ENCODE measurements around the gene TNS4.

The TNS4 gene

DNA sequence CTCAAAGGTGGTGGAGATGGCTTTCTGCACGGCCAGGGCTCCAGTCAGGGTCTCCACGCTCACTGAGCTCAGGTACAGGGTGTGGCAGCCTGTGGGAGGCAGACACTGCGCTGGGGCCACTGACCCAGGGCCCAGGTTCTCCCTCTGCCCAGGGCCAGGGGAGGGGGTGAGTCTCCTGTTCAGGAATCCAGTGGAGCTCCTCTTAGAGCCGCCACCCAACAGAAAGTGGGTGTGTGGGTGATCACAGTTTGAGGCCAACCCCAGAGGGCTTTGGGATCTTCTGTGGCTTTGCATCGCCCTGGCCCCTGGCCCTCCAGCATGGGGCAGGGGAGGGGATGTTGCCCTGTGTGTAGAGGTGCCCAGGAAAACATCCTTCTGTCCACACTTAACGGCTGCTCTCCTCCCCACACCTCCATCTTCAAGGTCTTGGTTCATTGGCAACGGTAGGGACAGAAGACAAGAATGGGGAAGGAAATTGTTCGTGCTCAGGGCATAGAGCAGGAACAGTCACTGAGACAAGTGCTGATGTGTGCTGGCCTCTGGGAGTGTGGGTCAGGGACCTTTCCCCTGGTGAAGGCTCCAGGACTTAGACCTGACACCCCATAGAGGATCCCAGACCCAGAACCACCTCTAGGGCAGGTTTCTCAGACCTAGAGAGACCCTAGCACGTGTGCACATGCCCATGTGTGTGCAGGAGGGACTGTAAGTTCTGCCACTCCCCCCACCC is 21.5 kb downstream of the TNS4 start:
- H3K4me3 ChIP-seq (ENCODE audit: extremely low read depth, insufficient read depth, low read length, poor library complexity, severe bottlenecking), result no peak overlapping the region
- 77 to 90% methylated on average over 4 to 5 of the region's 9 CpGs for WGBS, 2 experiments (ENCODE audit: insufficient coverage in 2 of 2)
- no peaks in the 10 kb centered on the region for H3K36me3 ChIP-seq (ENCODE audit: control insufficient read depth, insufficient read depth, low read length)
- no peak overlapping the region for H3K27ac ChIP-seq (ENCODE audit: low read depth, low read length, severe bottlenecking)
- peaks cover 21% of the 10 kb centered on the region for H3K4me1 ChIP-seq (ENCODE audit: control insufficient read depth, insufficient read depth, low read length, poor library complexity, severe bottlenecking)
- H3K9me3 ChIP-seq (ENCODE audit: control insufficient read depth, low read length), result no peaks in the 10 kb centered on the region

DNA sequence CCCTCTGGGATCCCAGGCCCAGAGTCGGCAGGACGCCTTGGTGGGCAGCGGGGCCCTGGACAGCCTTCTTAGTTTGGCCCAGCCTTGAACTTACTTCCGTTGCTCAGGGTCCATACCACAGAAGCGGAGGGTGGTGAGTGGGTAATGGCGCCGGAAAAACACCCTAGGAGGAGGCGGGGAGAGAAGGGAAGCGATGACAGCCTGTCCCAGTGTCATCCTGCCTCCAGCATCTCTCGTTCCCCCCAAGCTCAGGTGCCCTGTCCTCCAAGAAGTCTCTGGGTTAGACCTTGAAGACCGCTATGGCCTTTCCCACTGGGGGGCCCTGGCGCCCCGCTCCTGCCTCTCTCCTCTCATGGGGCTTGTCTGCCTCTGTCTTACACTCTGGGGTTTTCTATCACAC is 22.9 kb downstream of the TNS4 start:
- Histone ChIP-seq H3K4me1 (ENCODE audit: control insufficient read depth, insufficient read depth, low read length, poor library complexity, severe bottlenecking) (peaks cover 11% of the 10 kb centered on the region), H3K9me3 (ENCODE audit: control insufficient read depth, low read length) (no peaks in the 10 kb centered on the region), H3K4me3 (ENCODE audit: extremely low read depth, insufficient read depth, low read length, poor library complexity, severe bottlenecking) (no peak overlapping the region), H3K27ac (ENCODE audit: low read depth, low read length, severe bottlenecking) (no peak overlapping the region), H3K36me3 (ENCODE audit: control insufficient read depth, insufficient read depth, low read length) (no peaks in the 10 kb centered on the region)
- WGBS, 2 experiments (ENCODE audit: insufficient coverage in 2 of 2), result 84 to 91% methylated on average over 12 of the region's 13 CpGs

DNA sequence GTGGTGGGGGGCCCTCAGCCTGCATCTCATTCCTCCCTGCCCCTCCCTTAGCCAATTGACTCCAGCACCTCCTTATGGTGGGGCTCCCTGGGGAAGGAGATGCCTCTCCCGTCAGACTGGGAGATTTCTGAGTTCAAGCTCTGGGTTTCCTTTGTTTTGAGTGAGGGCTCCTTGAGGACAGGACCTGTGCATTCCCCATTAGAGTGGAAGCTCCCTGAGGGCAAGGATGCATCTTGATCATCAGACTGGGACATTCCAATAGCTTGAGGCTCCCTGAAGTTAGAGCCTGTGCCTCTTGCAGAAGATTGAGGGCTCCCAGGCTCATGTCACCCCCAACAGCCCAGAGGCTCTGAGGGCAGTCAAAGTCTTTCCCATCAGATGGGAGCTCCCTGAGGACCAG is 23.6 kb downstream of the TNS4 start:
- Histone ChIP-seq H3K9me3 (ENCODE audit: control insufficient read depth, low read length) (no peaks in the 10 kb centered on the region), H3K4me3 (ENCODE audit: extremely low read depth, insufficient read depth, low read length, poor library complexity, severe bottlenecking) (no peak overlapping the region), H3K36me3 (ENCODE audit: control insufficient read depth, insufficient read depth, low read length) (no peaks in the 10 kb centered on the region), H3K4me1 (ENCODE audit: control insufficient read depth, insufficient read depth, low read length, poor library complexity, severe bottlenecking) (peaks cover 6% of the 10 kb centered on the region), H3K27ac (ENCODE audit: low read depth, low read length, severe bottlenecking) (no peak overlapping the region)
- 80 to 100% methylated on average over 1 of the region's 1 CpG for WGBS, 2 experiments (ENCODE audit: insufficient coverage in 2 of 2)

DNA sequence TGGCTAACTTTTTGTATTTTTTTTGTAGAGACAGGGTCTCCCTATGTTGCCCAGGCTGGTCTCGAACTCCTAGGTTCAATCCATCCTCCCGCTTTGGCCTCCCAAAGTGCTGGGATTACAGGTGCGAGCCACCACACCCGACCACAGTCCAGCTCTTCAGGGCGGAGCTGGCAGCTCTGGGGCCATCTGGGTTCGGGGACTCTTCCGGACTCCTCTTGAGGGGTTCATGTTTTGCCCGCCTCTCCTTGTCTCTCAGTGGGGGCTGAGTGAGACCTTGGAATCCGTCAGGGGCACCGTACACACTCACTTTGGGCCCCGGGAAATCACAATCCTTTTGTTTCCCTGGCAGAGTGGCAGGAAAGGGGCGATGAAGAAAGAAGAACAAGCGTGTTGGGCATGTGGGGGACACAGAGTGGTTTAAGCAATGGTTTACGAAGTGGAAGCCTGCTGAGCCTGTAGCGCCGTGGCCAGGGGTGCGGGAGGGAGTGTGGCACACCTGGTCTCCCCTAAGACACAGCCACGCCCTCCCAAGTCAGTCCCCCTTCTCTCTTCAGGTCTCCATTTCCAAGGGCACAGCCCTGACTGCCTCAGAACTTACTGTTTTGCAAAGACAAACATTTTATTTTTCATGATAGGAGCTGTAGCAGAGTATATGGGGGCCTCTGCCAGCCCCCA is 26.1 kb downstream of the TNS4 start:
- Histone ChIP-seq H3K4me3 (ENCODE audit: extremely low read depth, insufficient read depth, low read length, poor library complexity, severe bottlenecking) (no peak overlapping the region), H3K4me1 (ENCODE audit: control insufficient read depth, insufficient read depth, low read length, poor library complexity, severe bottlenecking) (peaks cover 19% of the 10 kb centered on the region), H3K9me3 (ENCODE audit: control insufficient read depth, low read length) (peaks cover 6% of the 10 kb centered on the region), H3K27ac (ENCODE audit: low read depth, low read length, severe bottlenecking) (peak overlapping the region; percentile 45), H3K36me3 (ENCODE audit: control insufficient read depth, insufficient read depth, low read length) (no peaks in the 10 kb centered on the region)
- 93 to 95% methylated on average over 15 to 18 of the region's 18 CpGs for WGBS, 2 experiments (ENCODE audit: insufficient coverage in 2 of 2)

DNA sequence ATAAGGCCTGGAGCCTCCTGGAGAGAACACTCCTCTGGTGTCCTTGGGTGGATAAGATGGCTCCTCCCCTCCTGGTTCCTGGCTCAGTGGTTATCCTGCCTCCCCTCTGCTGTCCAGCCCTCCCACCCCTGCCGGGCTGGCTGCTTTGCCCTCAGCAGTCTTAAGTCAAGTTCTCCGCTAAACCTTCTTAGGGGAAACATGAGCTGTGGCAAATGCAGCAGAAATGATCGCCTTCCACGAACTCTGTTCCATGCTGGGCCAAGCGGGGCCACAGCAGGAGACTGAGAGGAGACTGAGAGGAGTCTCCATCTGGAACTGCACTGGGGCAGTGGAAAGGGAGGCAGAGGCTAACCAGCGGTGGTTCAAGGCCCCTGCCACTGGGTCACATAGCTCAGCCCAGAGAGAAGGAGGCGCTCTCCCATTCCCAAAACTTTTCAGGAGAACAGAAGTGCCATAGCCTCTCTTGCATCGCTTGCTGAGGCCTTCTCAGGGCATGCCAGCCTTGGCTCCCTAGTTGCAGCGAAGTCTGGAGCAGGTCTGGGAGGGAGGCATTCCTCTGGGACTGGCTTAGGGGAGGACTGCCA is 26.9 kb downstream of the TNS4 start:
- Histone ChIP-seq H3K27ac (ENCODE audit: low read depth, low read length, severe bottlenecking) (no peak overlapping the region), H3K4me3 (ENCODE audit: extremely low read depth, insufficient read depth, low read length, poor library complexity, severe bottlenecking) (no peak overlapping the region), H3K9me3 (ENCODE audit: control insufficient read depth, low read length) (peaks cover 6% of the 10 kb centered on the region), H3K36me3 (ENCODE audit: control insufficient read depth, insufficient read depth, low read length) (no peaks in the 10 kb centered on the region), H3K4me1 (ENCODE audit: control insufficient read depth, insufficient read depth, low read length, poor library complexity, severe bottlenecking) (peaks cover 19% of the 10 kb centered on the region)
- WGBS, 2 experiments (ENCODE audit: insufficient coverage in 2 of 2), result 66 to 79% methylated on average over 5 to 9 of the region's 9 CpGs

DNA sequence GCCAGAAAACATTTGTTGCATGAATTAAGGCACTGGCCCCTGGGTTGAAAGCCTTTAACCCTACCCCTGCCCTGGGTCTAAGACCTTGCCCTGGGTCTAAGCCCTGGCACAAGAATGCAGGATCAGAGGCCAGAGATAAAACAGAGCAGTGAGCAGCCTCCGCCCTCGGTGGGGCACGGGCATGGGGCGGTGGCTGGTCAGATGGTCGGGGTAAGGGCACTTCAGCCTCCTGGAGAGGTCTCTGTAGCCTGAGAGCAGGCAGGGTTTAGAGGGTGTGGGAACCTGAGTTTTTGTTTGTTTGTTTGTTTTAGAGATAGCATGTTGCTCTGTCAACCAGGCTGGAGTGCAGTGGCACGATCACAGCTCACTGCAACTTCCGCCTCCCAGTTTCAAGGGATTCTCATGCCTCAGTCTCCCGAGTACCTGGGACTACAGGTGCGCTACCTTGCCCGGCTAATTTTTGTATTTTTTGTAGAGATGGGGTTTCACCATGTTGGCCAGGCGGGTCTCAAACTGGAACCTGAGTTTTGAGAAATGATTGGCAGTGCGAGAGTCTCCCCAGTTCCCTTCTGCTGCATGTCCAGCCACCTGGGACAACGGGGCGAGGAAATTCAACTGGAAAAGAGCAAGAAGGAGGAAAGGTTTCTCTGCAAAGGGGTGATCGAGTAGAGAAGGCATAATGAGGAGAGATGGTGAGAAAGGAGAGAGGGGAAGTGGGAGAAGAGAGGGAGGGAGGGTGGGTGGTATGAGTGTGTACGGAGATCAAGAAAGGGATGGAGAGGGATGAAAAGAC is 27.7 kb downstream of the TNS4 start:
- peaks cover 6% of the 10 kb centered on the region for H3K9me3 ChIP-seq (ENCODE audit: control insufficient read depth, low read length)
- no peak overlapping the region for H3K4me3 ChIP-seq (ENCODE audit: extremely low read depth, insufficient read depth, low read length, poor library complexity, severe bottlenecking)
- H3K4me1 ChIP-seq (ENCODE audit: control insufficient read depth, insufficient read depth, low read length, poor library complexity, severe bottlenecking), result peaks cover 19% of the 10 kb centered on the region
- H3K36me3 ChIP-seq (ENCODE audit: control insufficient read depth, insufficient read depth, low read length), result no peaks in the 10 kb centered on the region
- WGBS, 2 experiments (ENCODE audit: insufficient coverage in 2 of 2), result 82 to 83% methylated on average over 12 to 16 of the region's 16 CpGs
- no peak overlapping the region for H3K27ac ChIP-seq (ENCODE audit: low read depth, low read length, severe bottlenecking)

DNA sequence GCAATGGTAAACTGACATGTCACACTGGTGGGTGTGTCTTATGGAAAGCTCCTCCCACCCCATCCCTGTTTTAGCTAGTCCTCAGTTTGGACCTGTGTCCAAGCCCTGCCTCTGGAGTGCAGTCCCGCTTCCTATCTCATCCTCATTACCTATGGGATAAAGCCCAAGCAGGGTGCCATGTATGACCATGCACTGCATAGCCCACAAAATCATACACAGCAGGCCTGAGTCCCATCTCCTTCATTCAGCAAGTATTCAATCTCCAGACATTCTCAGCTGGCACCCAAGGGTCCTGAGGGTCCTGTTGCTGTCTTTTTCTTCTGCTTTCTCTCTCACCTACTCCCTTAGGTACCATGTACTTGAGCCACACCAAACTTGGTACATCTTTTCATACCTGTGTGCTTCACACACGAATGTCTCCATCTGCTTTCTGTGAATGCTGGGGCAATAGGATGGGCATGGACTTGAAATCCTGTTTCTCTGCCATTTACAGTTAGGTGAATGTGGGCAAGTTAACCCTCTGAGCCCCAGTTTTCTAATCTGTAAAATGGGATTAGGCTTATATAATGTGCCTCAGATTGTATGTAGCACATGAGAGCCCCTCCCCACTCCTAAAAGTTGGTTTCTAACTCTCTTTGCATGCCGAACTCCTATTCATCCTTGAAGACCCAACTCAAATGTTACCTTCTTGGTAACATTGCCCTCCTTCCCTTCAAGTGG is 28.5 kb downstream of the TNS4 start:
- Histone ChIP-seq H3K4me3 (ENCODE audit: extremely low read depth, insufficient read depth, low read length, poor library complexity, severe bottlenecking) (no peak overlapping the region), H3K9me3 (ENCODE audit: control insufficient read depth, low read length) (peaks cover 6% of the 10 kb centered on the region), H3K27ac (ENCODE audit: low read depth, low read length, severe bottlenecking) (no peak overlapping the region), H3K36me3 (ENCODE audit: control insufficient read depth, insufficient read depth, low read length) (no peaks in the 10 kb centered on the region), H3K4me1 (ENCODE audit: control insufficient read depth, insufficient read depth, low read length, poor library complexity, severe bottlenecking) (peaks cover 19% of the 10 kb centered on the region)
- WGBS, 2 experiments (ENCODE audit: insufficient coverage in 2 of 2), result 78 to 93% methylated on average over 3 of the region's 3 CpGs

DNA sequence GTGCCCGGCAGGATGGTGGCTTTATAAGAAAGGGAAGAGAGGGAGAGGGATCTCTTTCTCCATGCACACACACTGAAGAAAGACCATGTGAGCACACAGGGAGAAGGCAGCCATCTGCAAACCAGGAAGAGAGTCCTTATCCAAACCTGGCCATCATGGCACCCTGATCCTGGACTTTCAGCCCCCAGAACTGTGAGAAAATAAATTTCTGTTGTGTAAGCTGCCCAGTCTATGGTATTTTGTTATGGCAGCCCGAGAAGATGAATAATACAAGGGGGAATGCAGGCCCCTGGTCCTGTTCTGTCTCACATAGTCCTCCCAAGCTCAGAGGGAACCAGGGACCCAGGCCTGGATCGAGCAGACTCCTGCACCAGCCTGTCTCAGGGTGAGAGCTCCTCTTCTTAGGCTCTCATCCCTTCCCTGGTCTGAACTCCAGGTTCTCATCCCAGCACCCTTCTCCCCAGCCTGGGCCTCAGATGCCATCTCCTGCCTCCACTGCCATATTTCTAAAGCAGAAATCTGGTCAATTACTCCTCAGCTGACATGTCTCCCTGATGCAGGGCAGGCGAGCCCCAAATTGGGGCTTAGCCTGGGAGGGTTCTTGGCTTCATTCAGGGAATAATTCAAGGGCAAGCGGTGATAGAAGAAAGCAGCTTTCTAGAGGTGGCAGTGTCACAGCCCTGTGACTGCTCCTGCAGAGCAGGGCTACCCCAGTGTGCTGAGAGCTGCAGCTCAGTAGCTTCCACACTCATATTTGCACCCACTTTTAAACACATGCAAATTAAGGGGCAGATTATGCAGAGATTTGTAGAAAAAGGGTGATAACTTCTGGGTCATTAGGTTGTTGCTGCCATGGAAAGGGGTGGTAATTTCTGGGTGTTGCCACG is 29.3 kb downstream of the TNS4 start:
- WGBS, 2 experiments (ENCODE audit: insufficient coverage in 2 of 2), result 94 to 100% methylated on average over 4 of the region's 6 CpGs
- Histone ChIP-seq H3K4me1 (ENCODE audit: control insufficient read depth, insufficient read depth, low read length, poor library complexity, severe bottlenecking) (peaks cover 19% of the 10 kb centered on the region), H3K36me3 (ENCODE audit: control insufficient read depth, insufficient read depth, low read length) (no peaks in the 10 kb centered on the region), H3K4me3 (ENCODE audit: extremely low read depth, insufficient read depth, low read length, poor library complexity, severe bottlenecking) (no peak overlapping the region), H3K9me3 (ENCODE audit: control insufficient read depth, low read length) (peaks cover 6% of the 10 kb centered on the region), H3K27ac (ENCODE audit: low read depth, low read length, severe bottlenecking) (peak overlapping the region; percentile 37)

DNA sequence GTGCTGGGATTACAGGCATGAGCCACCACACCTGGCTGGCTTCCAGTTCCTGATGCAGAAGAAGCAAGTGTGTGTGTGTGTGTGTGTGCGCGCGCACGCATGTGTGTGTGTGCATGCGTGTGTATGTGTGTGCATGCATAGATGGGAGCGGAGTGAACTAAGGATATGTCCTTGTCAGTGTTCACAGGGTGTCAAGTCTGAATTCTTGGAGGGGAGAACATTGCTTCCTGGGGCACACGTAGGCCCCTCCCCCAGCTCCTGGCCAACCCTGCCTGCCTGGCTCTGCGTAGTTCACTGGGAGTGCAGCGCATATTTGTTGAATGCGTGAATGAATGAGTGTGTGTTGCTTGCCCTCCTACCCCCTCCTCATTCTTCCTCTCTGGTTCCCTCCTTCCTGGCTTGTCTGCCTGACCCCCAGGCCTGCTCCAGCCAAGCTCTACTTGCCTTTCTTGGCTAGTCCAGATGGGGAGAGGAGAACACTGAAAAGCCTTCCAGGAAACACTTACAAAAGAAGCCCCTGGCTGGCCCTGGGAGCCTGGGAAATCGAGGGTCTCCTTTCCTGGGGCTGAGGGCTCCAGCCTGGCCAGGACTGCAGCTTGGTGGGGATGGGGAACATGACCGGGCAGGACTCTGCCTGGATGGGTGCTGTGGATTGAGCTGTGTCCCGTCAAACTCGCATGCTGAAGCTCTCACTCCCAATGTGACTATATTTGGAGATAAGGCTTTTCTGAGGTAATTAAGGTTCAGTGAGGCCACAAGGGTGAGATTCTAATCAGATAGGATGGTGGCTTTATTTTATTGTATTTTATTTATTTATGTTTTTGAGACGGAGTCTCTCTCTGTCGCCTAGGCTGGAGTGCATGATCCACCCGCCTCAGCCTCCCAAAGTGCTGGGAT is 30.2 kb downstream of the TNS4 start:
- Histone ChIP-seq H3K9me3 (ENCODE audit: control insufficient read depth, low read length) (peaks cover 6% of the 10 kb centered on the region), H3K4me3 (ENCODE audit: extremely low read depth, insufficient read depth, low read length, poor library complexity, severe bottlenecking) (no peak overlapping the region), H3K27ac (ENCODE audit: low read depth, low read length, severe bottlenecking) (peak overlapping the region; percentile 71), H3K36me3 (ENCODE audit: control insufficient read depth, insufficient read depth, low read length) (no peaks in the 10 kb centered on the region), H3K4me1 (ENCODE audit: control insufficient read depth, insufficient read depth, low read length, poor library complexity, severe bottlenecking) (peaks cover 19% of the 10 kb centered on the region)
- WGBS, 2 experiments (ENCODE audit: insufficient coverage in 2 of 2), result 74 to 88% methylated on average over 5 to 10 of the region's 17 CpGs

All from mesodermal cell (in vitro differentiated cells).